NCI-H2107 (cell line): Measurements from ENCODE around the gene ENTPD6.
"Not testable (repeated sequence)": the region's sequence is repeated elsewhere in the genome, so short reads cannot be mapped to it uniquely, and the experiment has no call there.

Source experiments
- DNase-seq: peaks from one replicate; lab custom pipeline; 2025; lab: John Stamatoyannopoulos, UW

ENTPD6 gene

DNA sequence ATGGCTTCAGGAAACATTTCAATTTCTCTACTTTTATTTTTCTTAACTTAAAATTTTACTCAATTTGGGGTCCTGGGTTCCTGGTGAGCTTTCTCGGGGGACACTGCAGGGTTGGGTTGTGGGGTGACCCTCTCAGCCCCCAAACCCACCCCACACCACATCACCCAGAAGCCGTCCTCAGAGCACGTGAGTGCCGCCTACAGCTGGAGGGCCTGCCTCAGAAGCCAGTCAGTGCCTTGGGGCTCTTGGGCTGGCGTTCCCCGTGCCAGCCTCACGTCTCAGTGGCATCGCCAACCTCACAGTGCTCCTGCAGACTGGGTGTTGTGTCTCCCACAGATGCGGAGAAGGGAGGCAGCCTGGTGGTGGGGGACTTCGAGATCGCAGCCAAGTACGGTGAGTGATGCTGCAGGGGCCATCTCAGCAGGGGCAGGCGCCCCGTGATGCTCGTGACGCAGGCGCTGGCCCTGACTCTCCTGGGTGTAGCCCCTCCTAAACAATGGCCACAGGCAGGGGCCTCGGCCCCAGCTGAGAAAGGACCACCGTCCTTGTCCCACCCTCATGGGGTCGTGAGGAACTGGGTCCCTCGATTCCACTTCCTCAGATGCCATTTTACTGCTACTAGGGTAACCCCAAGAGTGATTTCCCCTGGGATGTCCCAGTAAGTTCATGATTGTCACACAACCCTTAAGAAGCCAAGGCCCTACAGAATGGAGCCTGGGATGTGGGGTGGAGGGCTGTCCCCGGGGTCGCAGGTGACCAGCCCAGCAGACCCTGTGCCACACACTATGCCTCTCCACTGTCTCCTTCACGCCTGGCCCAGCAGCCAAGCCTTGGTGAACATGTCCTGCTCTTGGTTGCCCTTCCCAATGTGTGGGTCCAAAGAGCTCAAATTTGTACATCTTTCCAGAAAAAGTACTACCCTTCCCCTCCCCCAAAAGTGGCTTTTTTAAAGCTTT, 28.5 kb downstream of the ENTPD6 start:
- DNase-seq, result no peak

DNA sequence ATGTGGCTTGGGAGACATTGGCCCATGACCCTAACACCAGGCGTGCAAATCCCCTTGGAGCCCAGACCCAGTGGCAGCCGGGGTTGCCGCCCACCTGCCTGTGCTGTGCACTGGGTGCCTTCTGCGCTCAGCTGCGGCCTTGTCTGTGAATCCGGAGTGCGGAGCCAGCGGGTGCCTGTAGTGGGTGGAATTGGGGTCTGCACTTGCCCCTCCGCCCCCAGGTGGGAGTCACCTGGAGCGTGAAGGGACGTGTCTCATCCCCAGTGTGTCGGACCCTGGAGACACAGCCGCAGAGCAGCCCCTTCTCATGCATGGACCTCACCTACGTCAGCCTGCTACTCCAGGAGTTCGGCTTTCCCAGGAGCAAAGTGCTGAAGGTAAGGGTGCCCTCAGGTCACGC, 29.4 kb downstream of the ENTPD6 start:
- DNase-seq, result no peak

DNA sequence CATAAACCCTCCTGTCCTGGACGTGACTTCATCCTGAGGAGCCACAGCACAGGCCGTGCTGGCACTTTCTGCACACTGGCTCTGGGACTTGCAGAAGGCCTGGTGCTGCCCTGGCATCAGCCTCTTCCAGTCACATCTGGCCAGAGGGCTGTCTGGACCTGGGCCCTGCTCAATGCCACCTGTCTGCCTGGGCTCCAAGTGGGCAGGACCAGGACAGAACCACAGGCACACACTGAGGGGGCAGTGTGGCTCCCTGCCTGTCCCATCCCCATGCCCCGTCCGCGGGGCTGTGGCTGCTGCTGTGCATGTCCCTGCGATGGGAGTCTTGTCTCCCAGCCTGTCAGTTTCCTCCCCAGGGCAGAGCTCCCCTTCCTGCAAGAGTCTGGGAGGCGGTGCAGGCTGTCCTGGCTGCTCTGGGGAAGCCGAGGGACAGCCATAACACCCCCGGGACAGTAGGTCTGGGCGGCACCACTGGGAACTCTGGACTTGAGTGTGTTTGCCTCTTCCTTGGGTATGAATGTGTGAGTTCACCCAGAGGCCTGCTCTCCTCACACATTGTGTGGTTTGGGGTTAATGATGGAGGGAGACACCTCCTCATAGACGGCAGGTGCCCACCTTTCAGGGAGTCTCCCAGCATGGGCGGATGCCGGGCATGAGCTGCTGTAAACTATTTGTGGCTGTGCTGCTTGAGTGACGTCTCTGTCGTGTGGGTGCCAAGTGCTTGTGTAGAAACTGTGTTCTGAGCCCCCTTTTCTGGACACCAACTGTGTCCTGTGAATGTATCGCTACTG, 30.3 kb downstream of the ENTPD6 start:
- no peak for DNase-seq

DNA sequence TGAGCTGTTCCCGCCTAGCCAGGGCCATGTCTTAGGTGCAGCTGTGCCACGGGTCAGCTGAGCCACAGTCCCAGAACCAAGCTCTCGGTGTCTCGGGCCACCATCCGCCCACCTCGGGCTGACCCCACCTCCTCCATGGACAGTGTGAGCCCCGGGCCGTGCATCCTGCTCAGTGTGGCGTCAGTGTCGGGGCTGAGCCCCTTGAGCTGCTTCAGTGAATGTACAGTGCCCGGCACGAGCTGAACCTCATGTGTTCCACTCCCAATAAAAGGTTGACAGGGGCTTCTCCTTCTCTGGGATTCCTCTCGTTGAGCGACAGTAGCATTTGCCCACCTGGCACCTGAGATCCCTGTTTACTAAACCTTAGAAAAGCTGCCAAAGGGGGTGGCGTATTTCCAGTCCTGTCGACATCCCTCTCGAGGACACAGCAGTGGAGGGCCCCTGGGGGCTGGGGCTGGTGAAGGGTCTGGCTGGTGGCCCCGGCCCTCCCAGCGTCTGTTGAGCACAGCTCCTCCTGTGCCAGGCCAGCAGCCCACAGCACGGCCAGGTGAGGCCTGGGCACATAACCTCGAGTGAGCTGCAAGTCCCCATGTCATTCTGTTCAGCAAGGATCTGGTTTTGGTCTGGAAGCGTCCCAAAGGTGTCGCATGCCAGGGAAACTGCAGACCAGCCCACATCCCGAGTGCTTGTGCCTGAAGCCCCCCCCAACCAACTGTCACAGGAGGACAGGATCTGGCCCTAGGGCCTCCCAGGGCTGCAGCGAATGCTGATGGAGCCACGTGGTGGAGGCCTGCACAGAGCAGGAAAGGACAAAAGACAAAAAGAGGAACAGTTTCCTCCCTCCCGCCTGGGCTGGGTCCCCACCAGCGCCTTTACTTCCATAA, 31.2 kb downstream of the ENTPD6 start:
- no peak for DNase-seq

- no peak for DNase-seq
Observed at GRCh38 chr20:25227317-25227831, 31.9 kb downstream of the ENTPD6 start.

DNA sequence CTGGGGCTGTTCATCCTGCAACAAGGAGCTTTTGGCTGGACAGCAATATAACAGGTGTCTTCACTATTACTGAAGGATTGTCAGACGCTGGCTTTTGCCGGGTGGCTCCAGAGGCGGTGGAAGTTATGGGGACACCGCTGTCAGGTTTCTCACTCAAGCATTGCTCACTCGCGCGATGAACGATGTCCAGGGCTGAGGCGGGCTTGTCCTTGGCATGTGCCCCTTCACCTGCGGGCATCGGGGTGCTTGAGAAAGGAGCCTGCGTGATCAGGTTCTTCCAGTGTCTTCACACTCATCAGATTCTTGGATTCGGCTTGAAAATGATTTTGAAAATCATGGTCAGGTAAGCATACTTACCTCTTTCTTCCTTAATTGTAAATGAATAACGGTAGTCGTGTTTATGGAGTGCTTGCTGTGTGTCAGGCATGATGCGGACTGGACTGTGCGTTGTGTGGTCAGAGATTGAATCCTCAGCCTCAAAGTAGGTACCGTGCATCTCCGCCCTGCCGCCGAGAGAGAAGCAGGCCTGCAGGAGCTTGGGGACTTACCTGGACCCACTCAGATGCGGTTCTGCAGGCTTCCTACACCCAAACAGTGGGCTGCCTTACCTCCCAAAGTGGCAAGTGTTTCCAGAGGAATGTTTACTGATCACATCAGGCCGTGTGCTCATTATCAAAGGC, 34.1 kb downstream of the ENTPD6 start:
- DNase-seq, result no peak

GRCh38 chr20:25230166-25230831, 34.8 kb downstream of the ENTPD6 start:
- DNase-seq, result no peak

GRCh38 chr20:25233016-25233772, 37.7 kb downstream of the ENTPD6 start:
- no peak for DNase-seq

GRCh38 chr20:25234009-25234849, 38.7 kb downstream of the ENTPD6 start:
- not testable (repeated sequence) for DNase-seq

- DNase-seq, result no peak
Observed at GRCh38 chr20:25236450-25237304, 41.2 kb downstream of the ENTPD6 start.

DNA sequence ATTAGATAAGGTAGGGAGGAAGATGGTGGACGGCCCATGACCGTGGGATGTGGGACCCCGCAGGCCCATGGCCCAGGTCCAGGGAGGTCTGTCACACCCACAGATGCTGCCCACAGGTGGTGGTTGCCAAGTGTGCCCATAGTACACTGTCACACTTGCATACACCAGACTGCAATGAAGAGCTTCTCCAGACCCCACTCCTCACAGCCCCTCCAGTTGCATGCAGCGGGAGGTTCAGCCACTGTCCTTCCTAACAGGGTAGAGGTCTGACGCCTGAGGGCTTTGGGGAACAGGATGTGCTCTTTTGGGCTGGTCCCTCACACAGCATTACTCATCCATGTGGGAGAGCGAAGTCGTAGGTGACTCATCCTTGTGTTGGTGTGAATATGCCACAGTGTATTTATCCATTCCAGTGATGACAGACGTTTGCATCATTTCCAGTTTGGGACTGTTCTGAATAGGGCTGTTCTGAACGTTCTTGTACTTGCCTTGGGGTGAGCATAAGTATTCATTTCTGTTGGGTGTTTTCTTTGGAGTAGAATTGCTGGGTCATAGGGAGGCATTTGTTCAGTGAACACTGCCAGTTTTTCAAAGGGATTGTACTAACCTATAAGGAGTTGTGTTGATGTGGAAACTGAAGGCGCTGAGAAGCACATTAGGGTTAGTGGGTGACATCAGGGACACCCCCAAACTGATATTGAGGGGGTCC, 42.3 kb downstream of the ENTPD6 start:
- no peak for DNase-seq

GRCh38 chr20:25238319-25239037, 43.0 kb downstream of the ENTPD6 start:
- no peak for DNase-seq

DNA sequence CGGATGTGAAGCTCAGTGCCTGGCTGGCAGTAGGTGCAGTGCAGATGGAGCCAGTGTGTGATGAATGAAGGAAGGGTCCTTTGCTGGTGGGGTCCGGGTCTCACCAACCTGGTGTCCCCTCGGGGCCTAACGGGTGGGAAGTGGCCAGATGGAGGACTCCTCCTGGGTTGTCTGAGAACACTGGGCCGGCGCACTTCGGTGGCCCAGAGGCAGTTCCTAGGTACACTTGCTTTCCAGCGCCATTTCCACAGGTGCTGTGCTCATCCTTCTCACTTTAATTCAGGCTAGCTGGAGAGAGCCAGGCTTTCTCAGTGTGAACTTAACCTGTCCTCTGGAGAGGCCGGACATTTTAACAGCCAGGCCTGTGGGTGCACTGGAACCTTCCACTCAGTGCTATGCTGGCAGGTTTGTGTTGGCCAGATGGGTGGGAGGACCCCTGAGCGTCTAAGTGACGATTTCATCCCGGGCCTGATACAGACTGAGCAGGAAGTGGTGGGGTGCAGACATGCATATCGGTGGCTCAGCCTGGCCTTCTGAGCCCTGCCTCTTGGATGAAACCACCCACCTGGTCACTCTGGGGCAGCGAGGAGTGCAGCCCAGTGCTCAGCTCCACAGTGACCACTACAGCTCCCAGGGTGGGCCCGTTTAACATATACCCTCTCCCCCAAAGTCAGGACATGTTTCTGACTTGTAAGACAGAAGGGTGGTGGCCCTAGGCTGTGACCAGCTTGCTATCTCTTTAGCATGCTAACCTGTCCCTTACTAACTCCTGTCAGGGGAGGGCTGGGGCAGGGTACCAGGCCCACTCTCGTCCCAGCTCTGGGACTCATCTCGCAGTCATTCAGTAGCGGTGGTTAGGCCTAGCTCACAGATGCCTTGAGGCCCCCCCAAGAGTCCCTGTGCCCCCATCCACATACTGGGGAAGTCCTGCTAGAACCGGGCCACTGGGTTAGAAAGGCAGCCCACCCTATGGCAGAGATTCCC, 44.2 kb downstream of the ENTPD6 start:
- no peak for DNase-seq

DNA sequence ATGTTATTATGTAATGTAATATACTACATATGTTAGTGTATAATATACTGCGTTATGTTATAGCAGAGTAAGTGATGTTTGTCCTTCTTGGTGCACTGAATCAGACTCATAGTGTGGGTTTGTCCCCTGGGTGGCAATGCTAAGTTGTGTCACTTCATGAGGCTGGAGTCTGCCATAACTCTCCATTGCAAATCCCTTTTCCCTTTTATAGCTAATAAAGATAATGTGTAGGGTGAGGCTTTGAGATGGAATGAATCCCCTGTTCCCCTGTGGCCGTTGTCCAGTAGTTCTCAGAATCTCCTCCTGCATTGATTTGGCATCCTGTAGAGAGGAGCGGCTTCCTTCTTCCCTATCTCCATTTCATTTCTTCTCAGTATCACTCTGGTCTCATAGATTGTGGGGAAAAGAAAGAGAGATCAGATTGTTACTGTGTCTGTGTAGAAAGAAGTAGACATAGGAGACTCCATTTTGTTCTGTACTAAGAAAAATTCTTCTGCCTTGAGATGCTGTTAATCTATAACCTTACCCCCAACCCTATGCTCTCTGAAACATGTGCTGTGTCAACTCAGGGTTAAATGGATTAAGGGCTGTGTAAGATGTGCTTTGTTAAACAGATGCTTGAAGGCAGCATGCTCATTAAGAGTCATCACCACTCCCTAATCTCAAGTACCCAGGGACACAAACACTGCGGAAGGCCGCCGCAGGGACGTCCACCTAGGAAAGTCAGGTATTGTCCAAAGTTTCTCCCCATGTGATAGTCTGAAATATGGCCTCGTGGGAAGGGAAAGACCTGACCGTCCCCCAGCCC, 45.5 kb downstream of the ENTPD6 start:
- not testable (repeated sequence) for DNase-seq

- not testable (repeated sequence) for DNase-seq
Observed at GRCh38 chr20:25241659-25241955, 46.1 kb downstream of the ENTPD6 start.
